SU-DHL-6 (cell line): ENCODE results near the gene USH1C.

Experiments used
- H2AFZ ChIP-seq: fragments of 200-600 bp; sonication (generic); 2 replicates; pipeline ENCODE4 v1.6.1; 2014; ENCODE audit warnings: low read depth, mild to moderate bottlenecking, moderate library complexity, mixed read lengths, antibody characterized with exemption, low read length; ENCODE audit not compliant: severe bottlenecking
- H3F3A ChIP-seq: fragments of 200-600 bp; shearing (Covaris generic); 2 replicates; pipeline ENCODE4 v1.6.0; 2016; ENCODE audit warnings: antibody characterized with exemption, mild to moderate bottlenecking; ENCODE audit not compliant: insufficient read depth
- H3K27ac ChIP-seq: fragments of 200-600 bp; sonication (generic); 2 replicates; pipeline ENCODE4 v1.5.1; 2016; ENCODE audit warnings: low read depth, mild to moderate bottlenecking, low read length, moderate library complexity, mixed read lengths
- H3K27me3 ChIP-seq: fragments of 200-600 bp; sonication (generic), shearing (Covaris generic); 2 replicates; pipeline ENCODE4 v1.6.0; 2014; ENCODE audit warnings: mild to moderate bottlenecking, low read length
- H3K36me3 ChIP-seq: fragments of 200-600 bp; sonication (generic); 2 replicates; pipeline ENCODE4 v1.6.1; 2014; ENCODE audit warnings: mild to moderate bottlenecking, low read length, mixed read lengths
- H3K4me2 ChIP-seq: fragments of 300-600, 200-600 bp; shearing (Covaris generic), sonication (generic); 2 replicates; pipeline ENCODE4 v1.6.0; 2014; ENCODE audit warnings: low read length, low read depth, mild to moderate bottlenecking; ENCODE audit not compliant: poor library complexity, severe bottlenecking
- H3K4me3 ChIP-seq: fragments of 200-600 bp; sonication (generic); 2 replicates; pipeline ENCODE4 v1.5.1; 2014; ENCODE audit warnings: antibody characterized with exemption, low read length, mild to moderate bottlenecking, mixed read lengths; ENCODE audit not compliant: insufficient read depth, poor library complexity, severe bottlenecking
- H3K79me2 ChIP-seq: fragments of 200-600 bp; sonication (generic); 2 replicates; pipeline ENCODE4 v1.6.1; 2014; ENCODE audit warnings: mild to moderate bottlenecking, low read length, moderate library complexity; ENCODE audit not compliant: insufficient read depth
- H3K9ac ChIP-seq: fragments of 200-600 bp; sonication (generic); 2 replicates; pipeline ENCODE4 v1.7.0; 2014; ENCODE audit warnings: mild to moderate bottlenecking, low read length
- H3K9me2 ChIP-seq: fragments of 200-600 bp; sonication (generic); replicated peaks from 2 replicates; pipeline ENCODE4 v1.6.1; 2014; ENCODE audit warnings: low read length; ENCODE audit not compliant: insufficient read depth
- H3K9me3 ChIP-seq: fragments of 200-600 bp; sonication (generic); 2 replicates; pipeline ENCODE4 v1.6.1; 2014; ENCODE audit warnings: low read length, mixed read lengths; ENCODE audit not compliant: insufficient read depth
- H4K20me1 ChIP-seq: fragments of 200-600 bp; sonication (generic); 2 replicates; pipeline ENCODE4 v1.6.1; 2014; ENCODE audit warnings: low read depth, mild to moderate bottlenecking, antibody characterized with exemption, low read length, moderate library complexity, mixed read lengths
- CTCF ChIP-seq: fragments of 200-600 bp; sonication (generic); IDR thresholded peaks from one replicate; pipeline ENCODE4 v1.5.1; 2017; ENCODE audit warnings: antibody characterized with exemption, mild to moderate bottlenecking, low read length, moderate library complexity; ENCODE audit not compliant: insufficient read depth, poor library complexity, severe bottlenecking
- EZH2phosphoT487 ChIP-seq: fragments of 200-600 bp; sonication (generic), shearing (Covaris generic); conservative IDR thresholded peaks from 2 replicates; pipeline ENCODE4 v1.6.1; 2018; ENCODE audit warnings: mild to moderate bottlenecking, antibody characterized with exemption, low read length, moderate library complexity, mixed read lengths

The USH1C gene

GRCh38 chr11:17477084-17477333 lies 67.2 kb downstream of the USH1C start:
- H3K27me3 ChIP-seq: no peaks in the 10 kb centered on the region
- H3K27ac ChIP-seq: no peak overlapping the region
- no peaks in the 10 kb centered on the region for H3K36me3 ChIP-seq
- no peaks in the 10 kb centered on the region for H3K9me3 ChIP-seq
- no peak overlapping the region for H2AFZ ChIP-seq
- H4K20me1 ChIP-seq: no peaks in the 10 kb centered on the region
- H3K79me2 ChIP-seq: no peaks in the 10 kb centered on the region
- no peaks in the 10 kb centered on the region for H3K9me2 ChIP-seq
- TF ChIP-seq EZH2phosphoT487: no peak
- H3K4me2 ChIP-seq: no peak overlapping the region
- no peak overlapping the region for H3K9ac ChIP-seq
- no peak overlapping the region for H3K4me3 ChIP-seq
- no peaks in the 10 kb centered on the region for H3F3A ChIP-seq

- no peaks in the 10 kb centered on the region for H4K20me1 ChIP-seq
- H2AFZ ChIP-seq: no peak within 1 kb of the TSS
- no peak within 1 kb of the TSS for H3K4me3 ChIP-seq
- no peaks in the 10 kb centered on the region for H3K9me2 ChIP-seq
- no peaks in the 10 kb centered on the region for H3K27me3 ChIP-seq
- no peaks in the 10 kb centered on the region for H3F3A ChIP-seq
- no peak within 1 kb of the TSS for H3K27ac ChIP-seq
- TF ChIP-seq EZH2phosphoT487 (no peak), CTCF (no peak)
- H3K4me2 ChIP-seq: no peak within 1 kb of the TSS
- no peaks in the 10 kb centered on the region for H3K9me3 ChIP-seq
- no peaks in the 10 kb centered on the region for H3K79me2 ChIP-seq
- no peak within 1 kb of the TSS for H3K9ac ChIP-seq
- no peaks in the 10 kb centered on the region for H3K36me3 ChIP-seq
Observed at GRCh38 chr11:17476317-17477083, 67.7 kb downstream of the USH1C start, which contains the start of gene ABCC8. TSS of gene ABCC8 (minus strand) at chr11:17476845. CDS start at chr11:17476776, 69 bp downstream.

GRCh38 chr11:17475666-17476316 lies 68.4 kb downstream of the USH1C start:
- Histone ChIP-seq H3K4me2 (no peak overlapping the region), H3K79me2 (no peaks in the 10 kb centered on the region), H3K27me3 (no peaks in the 10 kb centered on the region), H3K9me2 (no peaks in the 10 kb centered on the region), H3K4me3 (no peak overlapping the region), H3K36me3 (no peaks in the 10 kb centered on the region), H3K9ac (no peak overlapping the region), H3K27ac (no peak overlapping the region), H2AFZ (no peak overlapping the region), H3K9me3 (no peaks in the 10 kb centered on the region), H3F3A (no peaks in the 10 kb centered on the region), H4K20me1 (no peaks in the 10 kb centered on the region)
- no peak for TF ChIP-seq CTCF
- no peak for TF ChIP-seq EZH2phosphoT487

GRCh38 chr11:17473071-17473744 lies 71.0 kb downstream of the USH1C start:
- Histone ChIP-seq H3K27ac (no peak overlapping the region), H3F3A (no peaks in the 10 kb centered on the region), H3K27me3 (no peaks in the 10 kb centered on the region), H2AFZ (no peak overlapping the region), H4K20me1 (no peaks in the 10 kb centered on the region), H3K36me3 (no peaks in the 10 kb centered on the region), H3K4me2 (no peak overlapping the region), H3K9me3 (no peaks in the 10 kb centered on the region), H3K9ac (no peak overlapping the region), H3K79me2 (no peaks in the 10 kb centered on the region), H3K4me3 (no peak overlapping the region), H3K9me2 (no peaks in the 10 kb centered on the region)
- TF ChIP-seq CTCF: no peak
- TF ChIP-seq EZH2phosphoT487: no peak
